GM12878 (cell line): ENCODE results near the gene ESPL1. TPM values are rescaled to one million over a fixed set of nuclear protein-coding genes. Genes with fewer than 3 reads are reported as not detected.

Experiments used
- ATAC-seq: fragments of 200-7000 bp; cut with Tn5 transposase; 3 replicates; pipeline ENCODE4 v1.9.1; 2020; ENCODE audit warnings: mild to moderate bottlenecking, moderate library complexity
- BruUV-seq: library from RNA; stranded (reverse); fragments of 400-500 nt; replicated peaks from 2 replicates; lab custom pipeline; 2021; lab: Mats Ljungman, UMichigan
- CTCF ChIA-PET: fragments of 300-600 bp; sonication (Branson Sonifier 250); formaldehyde crosslinking; extraction: SDS; loops from one replicate; lab custom pipeline; 2021; ENCODE audit warnings: inconsistent platforms; lab: Yijun Ruan, JAX
- POLR2A ChIA-PET: fragments of 350-600 bp; formaldehyde crosslinking; extraction: SDS; loops from one replicate; lab custom pipeline; 2021; ENCODE audit warnings: inconsistent platforms; lab: Charles Lee
- RAD21 ChIA-PET: fragments of 300-600 bp; sonication (Branson Sonifier 250); formaldehyde crosslinking; loops from one replicate; lab custom pipeline; 2023; ENCODE audit warnings: antibody characterized with exemption; ENCODE audit not compliant: unreplicated experiment; lab: Charles Lee
- SMC1A ChIA-PET: fragments of 300-600 bp; sonication (Branson Sonifier 250); formaldehyde crosslinking; loops from one replicate; lab custom pipeline; 2023; ENCODE audit not compliant: unreplicated experiment, uncharacterized antibody; lab: Charles Lee
- DNase-seq: peaks from one replicate; pipeline ENCODE4 v3.0.0-alpha.2; 2011; ENCODE audit warnings: low read depth, low spot score
- FAIRE-seq: peaks from 3 replicates; lab custom pipeline; 2011; peaks lifted over from hg19 to GRCh38; lab: Jason Lieb, UNC
- H2AFZ ChIP-seq: 2 replicates; pipeline ENCODE4 v1.6.0; 2011; ENCODE audit warnings: low read depth, low read length, control low read depth; ENCODE audit not compliant: control insufficient read depth
- H3K27ac ChIP-seq: 2 replicates; pipeline ENCODE4 v1.5.1; 2011; ENCODE audit warnings: control low read depth; ENCODE audit not compliant: control insufficient read depth, insufficient read depth
- H3K27me3 ChIP-seq, 2 experiments: replicated peaks in 1 of 2; 2 replicates each; pipeline versions ENCODE4 v1.6.0 to v1.6.1; 2011; ENCODE audit warnings: low read length in 1 of 2; ENCODE audit not compliant: control insufficient read depth in 2 of 2, insufficient read depth in 2 of 2
- H3K36me3 ChIP-seq, 2 experiments: 2 replicates each; pipeline ENCODE4 v1.5.1; 2011; ENCODE audit warnings: low read length in 1 of 2; ENCODE audit not compliant: control insufficient read depth in 2 of 2, insufficient read depth in 2 of 2
- H3K4me1 ChIP-seq: 2 replicates; pipeline ENCODE4 v1.6.1; 2011; ENCODE audit warnings: mild to moderate bottlenecking, low read length, moderate library complexity, mixed read lengths; ENCODE audit not compliant: control insufficient read depth, insufficient read depth
- H3K4me2 ChIP-seq: 2 replicates; pipeline ENCODE4 v1.6.0; 2011; ENCODE audit warnings: control low read depth; ENCODE audit not compliant: control insufficient read depth, insufficient read depth
- H3K4me3 ChIP-seq: fragments of 200-600 bp; sonication (generic); 2 replicates; pipeline ENCODE4 v1.5.1; 2016
- H3K79me2 ChIP-seq: 2 replicates; pipeline ENCODE4 v1.6.0; 2011; ENCODE audit warnings: low read length; ENCODE audit not compliant: control insufficient read depth, insufficient read depth
- H3K9ac ChIP-seq: 2 replicates; pipeline ENCODE4 v1.8.0; 2011; ENCODE audit warnings: low read length, control low read depth, mixed read lengths; ENCODE audit not compliant: control insufficient read depth, insufficient read depth
- H3K9me3 ChIP-seq: replicated peaks from 3 replicates; pipeline ENCODE4 v1.5.1; 2011; ENCODE audit warnings: mild to moderate bottlenecking, low read length; ENCODE audit not compliant: control insufficient read depth, insufficient read depth
- H4K20me1 ChIP-seq: 2 replicates; pipeline ENCODE4 v1.6.0; 2011; ENCODE audit not compliant: control insufficient read depth, insufficient read depth
- HDAC2 ChIP-seq: fragments of 200-600 bp; sonication (generic); IDR thresholded peaks from 2 replicates; pipeline ENCODE4 v1.6.1; 2017
- NFXL1 ChIP-seq: fragments of 450-650 bp; IDR thresholded peaks from 2 replicates; pipeline ENCODE4 v1.6.1; 2017; ENCODE audit warnings: antibody characterized with exemption, mild to moderate bottlenecking, borderline replicate concordance
- PKNOX1 ChIP-seq: fragments of 450-650 bp; IDR thresholded peaks from 2 replicates; pipeline ENCODE4 v1.6.1; 2016; ENCODE audit warnings: mild to moderate bottlenecking
- SPI1 ChIP-seq: IDR thresholded peaks from 2 replicates; pipeline ENCODE4 v1.6.1; 2011; ENCODE audit warnings: low read depth, mild to moderate bottlenecking, low read length, moderate library complexity, borderline replicate concordance; ENCODE audit not compliant: insufficient read depth
- TCF12 ChIP-seq: IDR thresholded peaks from 2 replicates; pipeline ENCODE4 v1.6.1; 2011; ENCODE audit warnings: low read depth, mild to moderate bottlenecking, low read length
- ZNF384 ChIP-seq: IDR thresholded peaks from 2 replicates; pipeline ENCODE4 v1.6.1; 2012; ENCODE audit warnings: low read depth, mild to moderate bottlenecking, low read length, improper control_type of control experiment, borderline replicate concordance
- WGBS: methylation state at CpG from one replicate; pipeline ENCODE4 v1.1.6; 2016; ENCODE audit warnings: low lambda C conversion rate; ENCODE audit not compliant: insufficient replicate concordance, insufficient coverage; ENCODE audit errors: missing lambda C conversion rate; 5-methylcytosine and 5-hydroxymethylcytosine counted together
- in situ Hi-C: fragments of 300-500 bp; cut with MboI; formaldehyde crosslinking; loops from 9 replicates; pipeline ENCODE4 v1.14.3; 2018; ENCODE audit warnings: mixed read lengths
- intact Hi-C: fragments of 100-400 bp; cut with micrococcal nuclease; formaldehyde crosslinking; loops from one replicate; pipeline ENCODE4 v1.14.2; 2022; ENCODE audit not compliant: unreplicated experiment
- polyA plus RNA-seq, 11 experiments: library from polyadenylated mRNA; depleted of rRNA in 4 of 11; unstranded in 6 of 11; stranded (reverse) in 5 of 11; fragments of >200 nt; fragmentation: Nextera tagmentation in 4 of 11; fragmentation: Illumina TruSeq in 1 of 11; extraction: Ambion mirVana in 4 of 11; extraction: Trizol in 1 of 11; gene quantifications; 1 replicate in 1 of 11; 2 replicates in 10 of 11; pipeline versions ENCODE4 v1.2.1 to v1.2.3, GENCODE V29; 2011 to 2016; ENCODE audit warnings: inconsistent platforms in 2 of 11, missing spikeins in 2 of 11, low read depth in 1 of 11
- total RNA-seq, 4 experiments: library from RNA; depleted of rRNA in 3 of 4; stranded (reverse); fragments of >200 nt in 3 of 4; fragmentation: Illumina TruSeq in 1 of 4; extraction: Trizol in 1 of 4; gene quantifications; 2 replicates each; pipeline versions ENCODE4 v1.2.1 to v1.2.3, GENCODE V29; 2013 to 2021
- TF ChIP-seq, protein P1 (sequence below): IDR thresholded peaks from 2 replicates; pipeline ENCODE4 v1.6.1; 2011; ENCODE audit warnings: borderline replicate concordance, low read depth, mild to moderate bottlenecking, moderate library complexity, mixed read lengths, low read length; ENCODE audit not compliant: insufficient read depth; ENCODE audit errors: extremely low read length

ESPL1 gene
- total and polyA plus RNA-seq, 10 of the 15 experiments (the other 5 are each of a cell fraction or from before 2014, with no cell fraction given) = 2.1 to 61.9 (median 21.2) TPM

- CTCF ChIA-PET = interaction anchor here (0.5 to 7.4 kb wide), 5 partner anchors 11 to 252 kb away, joined by 3 to 72 read pairs (median 9); partner anchors contain the start of gene ESPL1
- TF ChIP-seq, protein P1, sequence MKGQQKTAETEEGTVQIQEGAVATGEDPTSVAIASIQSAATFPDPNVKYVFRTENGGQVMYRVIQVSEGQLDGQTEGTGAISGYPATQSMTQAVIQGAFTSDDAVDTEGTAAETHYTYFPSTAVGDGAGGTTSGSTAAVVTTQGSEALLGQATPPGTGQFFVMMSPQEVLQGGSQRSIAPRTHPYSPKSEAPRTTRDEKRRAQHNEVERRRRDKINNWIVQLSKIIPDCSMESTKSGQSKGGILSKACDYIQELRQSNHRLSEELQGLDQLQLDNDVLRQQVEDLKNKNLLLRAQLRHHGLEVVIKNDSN = no peak
- TF ChIP-seq PKNOX1 (peak; percentile 36; the same call in 1 of the 2 replicates), ZNF384 (0 out of 2 replicates have a peak, but pooled peaks have one; percentile 30), HDAC2 (no peak), NFXL1 (no peak), SPI1 (peak; percentile 97), TCF12 (no peak)
- ATAC-seq (peak; percentile 58), DNase-seq (no peak), FAIRE-seq (peak; percentile 57)
- 0% methylated on average over 3 of the region's 3 CpGs for WGBS
- H3K27ac ChIP-seq = no peak overlapping the region; the same call in 1 of the 2 replicates
- no TSS peak for BruUV-seq
- H3K4me2 ChIP-seq = peak overlapping the region; percentile 50; the same call in 1 of the 2 replicates
- no peaks in the 10 kb centered on the region for H4K20me1 ChIP-seq
- no peak overlapping the region for H3K4me3 ChIP-seq
- RAD21 ChIA-PET = interaction anchor here (1.3 to 2.5 kb wide), 2 partner anchors 12 to 39 kb away, joined by 3 to 10 read pairs; partner anchors contain the start of genes ESPL1 and PFDN5
- POLR2A ChIA-PET = interaction anchor here (1.2 to 1.6 kb wide), 2 partner anchors 12 to 13 kb away, joined by 4 to 7 read pairs; partner anchors contain the start of gene ESPL1
- H3K27me3 ChIP-seq = no peaks in the 10 kb centered on the region
- H3K4me1 ChIP-seq = peaks cover 28% of the 10 kb centered on the region
- in situ Hi-C loops (no loop called here), intact Hi-C loops (no loop called here)
- H2AFZ ChIP-seq = peak overlapping the region; percentile 51; the same call in 1 of the 2 replicates
- H3K36me3 ChIP-seq = peaks cover 0 to 4% of the 10 kb centered on the region in 2 experiments; a peak in 1 of 4 replicates
- H3K79me2 ChIP-seq = peaks cover 13% of the 10 kb centered on the region
- no peaks in the 10 kb centered on the region for H3K9me3 ChIP-seq
- H3K9ac ChIP-seq = no peak overlapping the region
- SMC1A ChIA-PET = interaction anchor here (1.1 to 6.4 kb wide), 5 partner anchors 12 to 430 kb away, joined by 4 to 63 read pairs (median 4); partner anchors contain the start of gene ESPL1
Observed at GRCh38 chr12:53255996-53256395, 12.1 kb upstream of the ESPL1 start.
